Bronchial epithelial cell (primary cell): ENCODE measurements around the gene ULK2. TPM values are rescaled to one million over a fixed set of nuclear protein-coding genes. Genes with fewer than 3 reads are reported as not detected.
"Not testable (repeated sequence)": the region's sequence is repeated elsewhere in the genome, so short reads cannot be mapped to it uniquely, and the experiment has no call there.

Experiments
- DNase-seq: peaks from one replicate; pipeline ENCODE4 v3.0.0-alpha.2; 2010; ENCODE audit warnings: low read depth
- FAIRE-seq: peaks from 2 replicates; lab custom pipeline; 2011; peaks lifted over from hg19 to GRCh38; lab: Jason Lieb, UNC
- H3K27me3 ChIP-seq: 2 replicates; pipeline ENCODE4 v1.5.1; 2011; ENCODE audit warnings: low read length; ENCODE audit not compliant: control insufficient read depth, insufficient read depth
- H3K36me3 ChIP-seq: 2 replicates; pipeline ENCODE4 v1.5.1; 2011; ENCODE audit warnings: low read length; ENCODE audit not compliant: control insufficient read depth, insufficient read depth
- H3K4me3 ChIP-seq: 2 replicates; pipeline ENCODE4 v1.5.1; 2011; ENCODE audit warnings: mild to moderate bottlenecking, low read depth, low read length, control low read depth
- CTCF ChIP-seq: IDR thresholded peaks from 2 replicates; pipeline ENCODE4 v1.5.1; 2011; ENCODE audit warnings: mild to moderate bottlenecking, moderate library complexity, low read length, control low read depth, inconsistent platforms; ENCODE audit not compliant: insufficient read depth, severe bottlenecking
- total RNA-seq: library from RNA; depleted of rRNA; stranded (reverse); fragments of >200 nt; gene quantifications from 2 replicates; pipeline ENCODE4 v1.2.1, GENCODE V29; 2014

The ULK2 gene
- total RNA-seq, 1 donor from 2014 or later = 14.7 TPM

- no peak for FAIRE-seq
- DNase-seq = no peak
- Histone ChIP-seq H3K27me3 (no peaks in the 10 kb centered on the region), H3K4me3 (no peak overlapping the region), H3K36me3 (no peaks in the 10 kb centered on the region)
- TF ChIP-seq CTCF = no peak
Observed at GRCh38 chr17:19770985-19771735, 96.6 kb downstream of the ULK2 start.

- DNase-seq (no peak), FAIRE-seq (no peak)
- no peaks in the 10 kb centered on the region for H3K36me3 ChIP-seq
- H3K27me3 ChIP-seq = no peaks in the 10 kb centered on the region
- no peak for TF ChIP-seq CTCF
- no peak overlapping the region for H3K4me3 ChIP-seq
Observed at GRCh38 chr17:19769946-19770652, 97.6 kb downstream of the ULK2 start.

GRCh38 chr17:19768046-19768782 lies 99.5 kb downstream of the ULK2 start:
- FAIRE-seq = no peak
- DNase-seq = no peak
- H3K4me3 ChIP-seq = no peak overlapping the region
- no peaks in the 10 kb centered on the region for H3K36me3 ChIP-seq
- no peaks in the 10 kb centered on the region for H3K27me3 ChIP-seq
- no peak for TF ChIP-seq CTCF

GRCh38 chr17:19766421-19767270 lies 101.1 kb downstream of the ULK2 start:
- DNase-seq (no peak), FAIRE-seq (no peak)
- H3K27me3 ChIP-seq = no peaks in the 10 kb centered on the region
- H3K36me3 ChIP-seq = no peaks in the 10 kb centered on the region
- no peak overlapping the region for H3K4me3 ChIP-seq
- peak; percentile 99 for TF ChIP-seq CTCF

- TF ChIP-seq CTCF = no peak
- no peaks in the 10 kb centered on the region for H3K27me3 ChIP-seq
- no peak for DNase-seq
- H3K36me3 ChIP-seq = no peaks in the 10 kb centered on the region
- no peak overlapping the region for H3K4me3 ChIP-seq
- FAIRE-seq = no peak
Observed at GRCh38 chr17:19766016-19766415, 101.7 kb downstream of the ULK2 start.

GRCh38 chr17:19763991-19764390 lies 103.7 kb downstream of the ULK2 start:
- DNase-seq, H3K27me3 ChIP-seq, H3K4me3 ChIP-seq, H3K36me3 ChIP-seq, FAIRE-seq: not testable (repeated sequence)
